ENCODE data around the gene SUGCT. TPM values are rescaled to one million over a fixed set of nuclear protein-coding genes. Genes with fewer than 3 reads are reported as not detected.
A peak's percentile ranks its signal among the peaks of the same experiment; 100 is the strongest.
"Not testable (repeated sequence)": the region's sequence is repeated elsewhere in the genome, so short reads cannot be mapped to it uniquely, and the experiment has no call there.

Gene SUGCT
- total RNA-seq, 1 donor from 2014 or later, result 0.79 TPM

DNA sequence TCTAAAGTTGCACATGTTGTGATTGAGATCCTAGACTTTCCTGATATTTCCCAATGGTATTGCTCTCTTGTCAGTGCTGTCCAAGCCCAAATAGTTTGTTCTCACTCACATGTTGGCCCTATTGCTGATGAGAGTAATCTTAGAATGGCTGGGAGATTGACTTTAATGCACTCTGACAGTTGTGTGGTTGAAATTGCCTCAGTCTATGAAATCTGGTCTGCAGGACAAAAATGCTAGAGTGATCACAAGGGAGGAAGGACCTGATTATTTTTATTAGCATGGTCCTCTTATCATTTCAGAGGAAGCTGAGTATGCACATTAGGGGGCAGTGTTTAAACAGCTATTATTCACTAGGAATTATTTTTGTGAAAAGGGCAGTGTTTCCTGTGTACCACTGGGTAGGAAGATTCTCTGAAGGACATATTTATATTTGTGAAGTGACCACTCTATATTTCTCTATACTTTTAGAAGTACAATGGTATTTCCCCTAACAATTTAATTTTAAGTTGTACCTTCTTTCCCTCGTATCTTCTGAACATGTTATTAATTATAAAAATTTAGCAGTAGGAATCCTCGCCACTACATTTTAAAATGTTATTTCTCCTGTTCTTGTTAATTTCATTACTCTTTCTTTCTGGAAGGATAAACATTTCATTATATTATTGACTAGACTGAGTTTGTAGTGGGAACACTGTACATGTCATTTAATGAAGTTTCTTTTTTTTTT, 64.4 kb downstream of the SUGCT start:
- peak; percentile 27 to 57 for DNase-seq (ENCODE audit: low read depth in 2 of 2)

DNA sequence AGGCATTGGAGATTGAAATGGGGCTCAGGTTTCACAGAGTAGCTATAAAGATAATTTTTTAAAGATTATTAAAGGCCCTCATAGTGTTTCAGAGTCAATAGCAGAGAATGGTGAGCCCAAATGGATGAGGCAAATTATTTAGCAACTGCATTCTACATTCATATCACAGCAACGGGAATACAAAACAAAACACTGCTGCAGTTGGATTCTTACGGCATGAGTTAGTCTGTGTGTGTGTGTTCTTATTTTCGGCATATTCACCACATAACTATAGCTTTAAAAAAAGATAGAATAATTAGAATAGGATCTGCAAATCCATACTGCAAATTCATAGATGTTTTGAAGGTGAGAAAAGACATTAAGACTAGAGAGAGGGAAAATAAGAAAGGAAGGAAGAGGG, 66.0 kb downstream of the SUGCT start:
- no peak for DNase-seq (ENCODE audit: low read depth in 2 of 2)

DNA sequence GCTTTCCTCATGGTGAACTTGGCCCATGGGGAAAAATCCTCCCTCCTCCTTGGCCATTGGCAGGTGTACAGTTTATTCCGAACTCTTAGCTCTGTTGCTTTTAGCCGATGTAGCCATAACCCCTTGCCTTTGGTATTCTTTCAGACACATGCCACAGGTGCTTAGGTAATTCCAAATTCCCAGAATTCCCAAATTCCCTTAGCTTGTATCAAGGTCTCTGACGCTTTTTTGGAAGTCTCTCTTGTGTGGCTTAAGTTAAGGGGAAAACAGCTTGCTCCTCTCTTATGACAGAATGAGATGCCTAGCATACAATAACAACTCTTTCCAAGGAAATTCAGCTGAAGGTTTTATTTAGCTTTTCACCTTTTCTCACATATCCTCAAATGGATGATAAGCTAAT, 68.0 kb downstream of the SUGCT start:
- no peak for DNase-seq (ENCODE audit: low read depth in 2 of 2)

DNA sequence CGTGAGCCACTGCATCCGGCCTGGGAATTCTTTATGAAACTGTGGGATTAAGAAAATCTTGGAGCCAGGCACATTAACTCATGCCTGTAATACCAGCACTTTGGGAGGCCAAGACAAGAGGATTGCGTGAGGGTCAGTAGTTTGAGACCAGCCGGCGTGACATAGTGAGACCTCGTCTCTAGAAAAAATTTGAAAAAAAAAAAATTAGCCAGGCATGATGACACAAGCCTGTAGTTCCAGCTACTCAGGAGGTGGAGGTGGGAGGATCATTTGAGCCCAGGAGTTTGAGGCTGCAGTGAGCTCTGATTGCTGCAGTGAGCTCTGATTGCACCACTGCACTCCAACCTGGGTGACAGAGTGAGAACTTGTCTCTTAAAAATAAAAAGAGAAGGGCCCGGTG, 69.8 kb downstream of the SUGCT start:
- no peak for DNase-seq (ENCODE audit: low read depth in 2 of 2)

DNA sequence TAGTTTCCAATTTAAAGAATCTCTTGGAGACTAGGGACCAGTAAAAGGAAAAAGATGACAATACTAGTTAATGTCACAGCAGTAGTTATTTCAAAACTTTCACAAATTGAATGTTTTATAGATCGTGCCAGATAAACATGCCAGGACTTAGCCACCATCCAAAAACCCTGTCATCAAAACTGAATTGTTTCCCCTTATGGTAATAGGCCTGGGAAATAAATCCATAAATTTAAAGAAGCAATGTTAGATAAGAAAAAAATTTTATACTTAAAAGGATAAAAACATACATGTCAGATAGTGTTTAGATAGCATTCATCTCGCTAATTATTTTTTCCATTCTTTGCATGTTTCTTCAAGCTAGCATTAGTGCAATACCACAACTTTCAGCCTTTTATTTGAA, 71.2 kb downstream of the SUGCT start:
- no peak for DNase-seq (ENCODE audit: low read depth in 2 of 2)

DNA sequence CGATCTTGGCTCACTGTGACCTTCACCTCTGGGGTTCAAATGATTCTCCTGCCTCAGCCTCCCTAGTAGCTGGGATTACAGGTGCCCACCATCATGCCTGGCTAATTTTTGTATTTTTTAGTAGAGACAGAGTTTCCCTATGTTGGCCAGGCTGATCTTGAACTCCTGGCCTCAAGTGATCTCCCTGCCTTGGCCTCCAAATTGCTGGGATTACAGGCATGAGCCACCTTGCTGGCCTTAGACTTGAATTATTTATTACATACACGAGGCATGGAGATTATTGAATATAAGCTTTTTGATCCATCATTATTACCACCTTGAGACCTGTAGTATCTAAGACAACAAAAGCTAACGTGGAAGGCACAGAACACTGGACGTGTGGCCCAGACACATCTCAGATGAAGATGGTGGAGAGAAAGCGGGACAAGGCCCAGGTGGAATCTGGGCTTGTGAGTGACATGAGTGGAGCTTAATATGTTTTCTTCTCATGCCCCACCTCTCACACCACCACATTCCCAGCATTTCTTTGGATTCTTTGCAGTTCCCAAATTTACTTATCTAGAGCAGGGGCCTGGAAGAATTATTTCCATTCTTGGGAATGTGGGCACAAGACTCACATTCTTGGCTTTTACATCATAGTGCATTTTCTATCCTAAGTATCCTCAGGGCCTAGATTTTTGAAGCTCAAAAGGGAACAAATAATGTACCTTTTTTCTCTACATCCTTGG, 76.6 kb downstream of the SUGCT start:
- DNase-seq (ENCODE audit: low read depth in 2 of 2), result no peak

DNA sequence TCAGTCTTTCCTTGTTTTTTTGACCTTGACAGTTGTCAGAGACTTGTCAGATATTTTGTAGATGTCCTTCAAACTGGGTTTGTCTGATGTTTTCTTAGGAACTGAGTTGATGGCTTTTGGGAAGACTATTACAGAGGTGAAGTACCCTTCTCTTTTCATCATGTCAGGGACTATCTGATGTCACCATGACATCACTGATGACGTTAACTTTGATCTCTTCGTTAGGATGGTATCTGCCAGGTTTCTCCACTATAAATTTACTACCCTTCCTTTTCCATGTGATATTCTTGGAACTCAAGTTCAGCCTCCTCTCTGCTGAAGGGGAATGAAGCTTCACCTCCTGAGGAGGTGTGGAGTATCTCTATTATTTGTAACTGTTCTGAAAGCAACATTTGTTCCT, 78.5 kb downstream of the SUGCT start:
- no peak for DNase-seq (ENCODE audit: low read depth in 2 of 2)

DNA sequence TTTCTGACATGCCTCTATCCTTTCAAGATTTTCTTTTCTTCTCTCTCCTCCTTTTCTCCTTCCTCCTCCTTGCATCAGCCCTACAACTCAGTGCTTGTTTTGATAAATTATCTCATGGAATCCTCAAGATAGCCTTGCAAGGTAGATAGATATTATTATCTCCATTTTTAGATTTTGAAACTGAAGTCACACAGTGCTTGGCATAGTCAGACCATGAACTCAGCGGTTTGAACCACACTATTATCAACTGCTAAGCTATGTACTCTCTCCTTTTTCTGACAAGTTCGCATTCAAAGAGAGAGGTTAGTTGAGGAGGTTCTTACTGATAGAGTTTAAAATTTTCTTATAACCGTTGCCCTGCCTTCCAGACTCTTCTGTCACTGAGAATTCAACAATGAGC, 79.1 kb downstream of the SUGCT start:
- no peak for DNase-seq (ENCODE audit: low read depth in 2 of 2)

DNA sequence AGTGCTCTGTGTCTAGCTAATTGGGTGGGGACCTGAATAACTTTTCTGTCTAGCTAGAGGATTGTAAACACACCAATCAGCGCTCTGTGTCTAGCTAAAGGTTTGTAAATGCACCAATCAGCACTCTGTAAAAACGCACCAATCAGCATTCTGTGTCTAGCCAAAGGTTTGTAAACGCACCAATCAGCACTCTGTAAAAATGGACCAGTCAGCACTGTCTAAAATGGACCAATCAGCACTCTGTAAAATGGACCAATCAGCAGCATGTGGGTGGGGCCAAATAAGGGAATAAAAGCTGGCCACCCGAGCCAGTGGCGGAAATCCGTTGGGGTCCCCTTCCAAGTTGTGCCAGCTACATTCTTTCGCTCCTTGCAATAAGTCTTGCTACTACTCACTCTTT, 83.8 kb downstream of the SUGCT start:
- DNase-seq (ENCODE audit: low read depth in 2 of 2), result not testable (repeated sequence)

DNA sequence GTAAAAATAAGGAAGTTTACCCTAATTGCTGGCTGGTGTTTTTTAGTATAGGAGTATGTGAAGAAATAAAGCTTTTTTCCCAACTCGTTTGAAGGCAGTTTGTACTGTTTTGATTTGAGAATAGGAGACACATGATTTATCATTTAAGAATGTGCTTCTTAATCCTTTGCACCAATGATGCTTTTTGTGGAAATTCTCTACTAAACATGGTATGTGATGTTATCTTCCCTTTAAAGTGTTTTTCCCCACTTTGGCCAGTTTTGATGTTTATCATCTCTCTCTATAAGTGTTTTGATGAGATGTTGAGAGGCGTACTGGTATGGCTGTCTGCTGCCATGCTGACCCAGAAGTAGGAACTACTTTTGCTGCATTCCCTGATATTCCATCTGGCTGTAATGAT, 85.1 kb downstream of the SUGCT start:
- peak in 1 of 2 donors; percentile 38 for DNase-seq (ENCODE audit: low read depth in 2 of 2)

DNA sequence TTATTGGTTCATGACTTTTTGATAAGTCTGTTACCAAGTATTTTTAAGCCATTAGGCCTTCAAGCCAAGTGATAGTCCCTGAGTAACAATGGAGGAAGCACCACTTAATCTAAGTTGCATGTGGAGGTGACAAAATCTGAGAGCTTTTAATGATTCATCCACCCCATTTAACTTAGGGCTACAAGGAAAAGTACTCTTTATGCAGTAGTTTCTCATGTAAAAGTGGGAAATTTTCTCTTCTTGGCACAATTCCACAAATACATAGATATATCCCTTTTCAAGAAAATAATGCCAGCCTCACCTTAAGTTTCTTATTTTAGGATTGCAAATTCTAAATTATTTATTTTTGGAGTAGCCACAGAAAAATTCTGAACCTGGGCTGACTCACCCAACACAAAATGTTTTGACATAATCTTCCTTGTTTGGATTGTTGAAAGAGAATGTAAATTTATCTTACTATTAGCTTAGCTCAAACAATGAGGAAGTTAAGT, 85.7 kb downstream of the SUGCT start:
- DNase-seq (ENCODE audit: low read depth in 2 of 2), result peak in 1 of 2 donors; percentile 45

DNA sequence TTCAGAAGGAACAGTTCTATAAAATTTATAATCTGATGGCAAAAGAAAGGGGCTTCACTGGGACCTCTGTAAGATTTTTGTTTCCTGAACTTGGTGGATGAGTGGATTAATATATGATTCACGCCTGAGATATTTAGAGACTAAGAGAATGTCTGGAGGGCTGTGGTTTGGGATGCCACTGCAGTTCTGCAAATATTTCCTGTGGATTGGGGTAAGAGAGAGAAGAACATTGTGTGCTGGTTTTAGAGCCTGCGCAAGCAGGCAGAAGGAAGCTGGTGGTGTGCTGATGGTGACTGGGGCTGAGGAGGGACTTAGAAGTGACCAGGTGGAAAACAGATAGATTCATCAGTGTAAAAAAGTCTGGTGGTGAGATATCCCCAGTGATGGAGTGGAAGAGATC, 87.0 kb downstream of the SUGCT start:
- peak in 1 of 2 donors; percentile 77 for DNase-seq (ENCODE audit: low read depth in 2 of 2)

DNA sequence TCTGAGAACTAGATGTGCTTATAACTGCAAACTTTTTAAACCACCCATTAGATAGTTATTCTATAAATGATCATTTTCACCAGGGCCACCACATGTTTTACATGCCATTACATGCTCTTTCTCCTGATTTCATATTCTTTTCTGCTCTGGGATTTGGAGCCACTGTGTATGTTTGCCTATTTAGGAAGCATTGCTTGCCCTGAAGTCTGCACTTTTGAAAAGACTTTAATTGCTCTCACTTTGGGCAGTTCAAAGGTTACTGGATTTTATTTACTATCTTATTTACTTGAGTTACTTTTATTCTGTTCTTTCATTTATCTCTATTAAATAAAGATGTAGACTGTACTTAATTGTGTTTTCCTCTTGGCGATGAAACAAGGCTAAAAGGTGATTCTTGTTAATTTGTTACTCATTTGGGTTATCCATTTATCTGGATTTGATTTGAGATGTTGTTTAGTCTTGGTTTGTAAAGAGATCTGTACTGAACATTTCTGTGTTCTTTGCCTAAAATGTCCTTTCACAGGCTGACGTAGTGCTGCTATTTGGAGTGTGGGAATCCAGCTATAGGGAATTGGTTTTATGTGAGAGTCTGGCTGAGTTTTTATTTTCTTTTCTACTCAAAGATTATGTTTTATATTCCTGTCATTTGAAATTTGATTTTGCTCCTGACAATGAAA, 88.8 kb downstream of the SUGCT start:
- no peak for DNase-seq (ENCODE audit: low read depth in 2 of 2)

DNA sequence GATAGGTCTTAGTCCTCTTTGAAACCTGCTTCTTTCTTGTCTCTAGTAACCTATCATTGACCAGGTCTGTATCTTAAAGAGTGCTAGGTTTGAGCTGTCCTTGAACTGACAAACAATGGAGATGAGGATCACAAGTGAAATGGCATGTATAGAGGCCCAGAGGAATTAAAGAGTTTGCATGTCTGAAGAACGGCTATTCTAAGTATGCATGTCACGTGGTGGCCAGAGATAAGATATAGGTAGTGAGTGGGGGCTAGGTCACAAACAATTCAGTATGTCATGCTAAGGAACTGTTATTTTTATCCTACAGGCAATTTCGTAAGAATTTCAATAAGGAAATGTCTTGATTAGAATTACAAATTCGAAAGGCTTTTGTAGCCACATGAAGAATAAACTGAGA, 95.3 kb downstream of the SUGCT start:
- no peak for DNase-seq (ENCODE audit: low read depth in 2 of 2)

DNA sequence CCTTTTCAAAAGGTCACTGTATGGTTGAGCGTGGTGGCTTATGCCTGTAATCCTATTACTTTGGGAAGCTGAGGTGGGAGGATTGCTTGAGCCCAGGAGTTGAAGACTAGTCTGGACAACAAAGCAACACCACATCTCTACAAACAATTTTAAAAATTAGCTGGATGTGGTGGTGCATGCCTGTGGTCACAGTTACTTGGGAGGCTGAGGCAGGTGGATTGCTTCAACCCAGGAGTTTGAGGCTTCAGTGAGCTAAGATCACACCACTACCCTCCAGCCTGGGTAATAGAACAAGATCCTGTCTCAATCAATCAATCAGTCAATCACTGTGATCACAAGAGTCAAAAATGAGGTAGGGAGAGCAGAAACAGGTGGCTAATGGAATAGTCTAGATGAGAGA, 97.0 kb downstream of the SUGCT start:
- DNase-seq (ENCODE audit: low read depth in 2 of 2), result no peak

DNA sequence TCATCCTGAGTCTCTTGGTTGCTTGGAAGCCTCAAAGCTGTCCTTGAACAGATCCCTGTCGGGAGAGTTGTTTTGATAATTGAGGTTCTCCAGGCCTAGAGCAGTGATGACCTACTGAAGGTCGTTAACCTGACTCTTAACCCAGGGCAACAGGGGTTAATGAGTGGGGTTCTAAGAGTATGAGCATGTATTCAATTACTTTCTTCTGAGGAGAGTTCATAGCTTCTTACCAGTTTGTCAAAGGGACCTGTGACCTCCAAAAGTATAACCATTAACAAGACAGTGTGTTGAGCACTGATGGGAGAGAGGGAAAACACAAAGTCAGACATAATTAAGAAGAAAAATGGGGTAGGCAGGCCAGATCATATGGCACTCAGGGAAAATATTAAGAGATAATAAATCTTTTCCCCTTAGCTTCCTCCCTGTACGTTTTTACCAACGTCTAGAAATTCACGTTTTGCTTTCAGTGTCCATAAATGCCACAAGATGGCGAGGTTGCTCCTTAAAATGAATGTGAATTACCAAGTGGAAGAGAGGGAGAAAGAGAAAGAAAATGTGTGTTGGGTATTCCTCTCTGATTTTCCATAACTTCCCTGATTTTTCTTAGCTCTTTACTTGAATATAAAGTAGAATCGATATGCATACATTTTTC, 97.6 kb downstream of the SUGCT start:
- peak; percentile 68 to 73 for DNase-seq (ENCODE audit: low read depth in 2 of 2)

DNA sequence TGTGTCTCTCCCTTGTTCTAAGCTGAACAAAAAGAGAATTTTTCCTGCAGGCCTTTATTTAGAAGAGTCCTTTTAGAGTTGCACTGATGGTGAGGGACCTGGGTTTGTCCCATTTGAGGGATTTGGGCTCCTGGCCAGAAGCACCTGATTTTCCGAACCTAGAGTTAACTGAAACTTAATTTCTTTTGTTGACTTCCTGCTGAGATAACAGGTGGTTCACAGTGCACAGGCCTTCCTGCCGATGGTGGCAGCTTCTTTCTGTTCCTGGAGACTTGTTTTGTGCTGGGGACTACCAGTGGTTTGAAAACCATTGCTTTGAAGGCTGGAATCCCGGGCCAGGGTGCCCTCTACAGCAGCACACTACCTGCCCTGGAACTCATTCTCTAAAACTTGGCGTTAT, 99.2 kb downstream of the SUGCT start:
- DNase-seq (ENCODE audit: low read depth in 2 of 2), result no peak

DNA sequence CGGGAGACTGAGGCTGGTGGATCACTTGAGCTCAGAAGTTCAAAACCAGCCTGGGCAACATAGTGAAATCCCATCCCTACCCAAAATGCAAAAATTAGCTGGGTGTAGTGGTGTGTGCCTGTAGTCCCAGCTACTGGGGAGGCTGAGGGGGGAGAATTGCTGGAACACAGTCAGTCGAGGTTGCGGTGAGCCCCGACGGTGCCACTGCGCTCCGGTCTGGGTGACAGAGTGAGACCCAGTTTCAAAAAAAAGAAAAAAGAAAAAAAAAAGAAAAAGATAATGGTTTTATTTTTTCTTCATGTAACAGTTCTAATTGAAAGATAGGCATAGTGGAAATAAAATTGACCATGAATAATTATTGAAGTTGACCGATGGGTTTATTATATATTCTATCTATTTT, 99.9 kb downstream of the SUGCT start:
- DNase-seq (ENCODE audit: low read depth in 2 of 2), result no peak

DNA sequence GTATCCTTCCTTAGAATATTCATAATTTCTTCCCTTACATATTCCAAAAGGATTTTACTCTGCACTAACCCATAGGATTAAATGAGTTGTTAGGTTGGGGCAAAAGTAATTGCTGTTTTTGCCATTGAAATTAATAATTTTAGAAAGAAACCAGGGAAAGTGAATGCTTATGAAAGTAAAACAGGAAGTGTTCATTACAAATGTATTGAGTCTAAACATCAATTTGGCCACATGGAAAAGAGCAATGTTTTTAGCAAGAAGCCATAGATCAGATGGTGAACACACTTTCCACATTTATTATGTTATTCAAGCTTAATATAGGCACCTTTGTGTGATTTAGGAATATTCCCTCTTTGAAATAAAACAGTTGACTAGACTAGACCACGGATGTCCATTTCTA, 102.9 kb downstream of the SUGCT start:
- DNase-seq (ENCODE audit: low read depth in 2 of 2), result no peak

DNA sequence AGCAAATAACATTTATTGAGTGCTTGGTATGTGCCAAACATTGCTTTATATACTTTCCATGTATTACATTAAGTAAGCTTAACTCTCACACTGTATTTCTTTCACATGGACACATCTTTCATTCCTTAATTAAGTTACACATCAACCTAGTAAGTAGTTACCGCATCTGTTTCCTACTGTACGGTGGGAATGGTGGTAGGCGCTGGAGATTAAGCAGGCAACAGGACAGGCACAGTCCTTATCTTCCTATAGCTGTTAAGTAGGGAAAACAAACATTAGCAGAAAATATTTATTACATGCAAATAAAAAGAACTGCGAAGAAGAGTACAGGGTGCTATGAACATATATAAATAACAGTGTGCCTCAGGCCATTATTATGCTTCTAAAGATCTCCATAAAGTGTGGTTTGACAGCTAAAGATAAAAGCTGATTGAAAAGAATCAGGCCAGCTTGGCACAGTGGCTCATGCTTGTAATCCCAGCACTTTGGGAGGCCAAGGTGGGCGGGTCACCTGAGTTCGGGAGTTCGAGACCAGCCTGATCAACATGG, 105.0 kb downstream of the SUGCT start:
- DNase-seq (ENCODE audit: low read depth in 2 of 2), result no peak

DNA sequence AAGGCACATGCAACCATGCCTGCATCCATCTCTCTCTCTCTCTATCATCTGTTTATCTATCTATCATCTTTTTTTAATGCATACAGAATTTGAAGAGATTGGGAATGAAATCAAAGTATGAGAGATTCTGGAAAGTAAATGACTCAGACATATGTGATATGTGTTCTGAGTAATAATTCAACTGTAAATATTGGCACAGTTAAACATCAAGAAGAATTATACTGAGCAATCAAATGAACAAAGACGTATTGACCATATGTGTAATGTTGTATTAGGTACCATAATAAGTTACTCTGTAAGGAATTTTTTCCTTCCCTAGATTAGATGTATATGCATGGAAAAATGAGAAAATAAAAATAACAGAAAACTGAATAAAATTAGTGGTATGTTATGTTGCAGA, 108.3 kb downstream of the SUGCT start:
- no peak for DNase-seq (ENCODE audit: low read depth in 2 of 2)

DNA sequence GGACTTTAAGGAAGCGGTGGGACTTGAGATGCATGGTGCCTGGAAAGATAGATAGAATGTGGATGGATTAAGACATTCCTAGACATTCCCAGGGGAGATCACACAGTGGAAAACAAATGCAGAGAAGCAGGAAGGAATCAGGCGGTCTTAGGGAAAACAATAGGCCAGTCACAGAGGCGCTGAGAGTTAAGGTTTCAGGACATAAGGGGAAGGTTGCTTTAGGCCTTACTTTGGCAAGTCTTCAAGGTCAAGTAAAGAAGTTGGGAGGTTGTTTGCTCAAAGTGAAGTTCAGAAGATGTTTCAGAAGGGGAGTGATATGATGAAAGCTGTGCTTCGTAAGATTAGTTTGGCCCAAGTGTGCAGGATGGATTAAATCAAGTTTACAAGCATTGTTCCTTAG, 109.4 kb downstream of the SUGCT start:
- no peak for DNase-seq (ENCODE audit: low read depth in 2 of 2)

Data from lung microvascular endothelial cell (primary cell).